Esophagus muscularis mucosa (tissue), 4 donors: ENCODE measurements around the gene FMNL1. TPM values are rescaled to one million over a fixed set of nuclear protein-coding genes. Genes with fewer than 3 reads are reported as not detected.

Experiments used
- DNase-seq: peaks from one replicate; pipeline ENCODE4 v3.0.0-alpha.2; 2017; ENCODE audit errors: extremely low spot score
- H3K27ac ChIP-seq, 4 donors: fragments of 200-600 bp; sonication (generic); replicated peaks in 1 of 4; 1 replicate in 3 of 4; 2 replicates in 1 of 4; pipeline ENCODE4 v1.5.1; 2016 to 2019; ENCODE audit warnings: mild to moderate bottlenecking in 1 of 4
- H3K27me3 ChIP-seq, 4 donors: fragments of 200-600 bp; sonication (generic); one replicate each; pipeline versions ENCODE4 v1.5.1 to v1.6.0; 2016 to 2019
- H3K36me3 ChIP-seq, 4 donors: fragments of 200-600 bp; sonication (generic); one replicate each; pipeline ENCODE4 v1.5.1; 2016 to 2019
- H3K4me1 ChIP-seq, 4 donors: fragments of 200-600 bp; sonication (generic); one replicate each; pipeline ENCODE4 v1.5.1; 2016 to 2019
- H3K4me3 ChIP-seq, 4 donors: fragments of 200-600 bp; sonication (generic); 1 replicate in 2 of 4; 2 replicates in 2 of 4; pipeline ENCODE4 v1.5.1; 2016 to 2019; ENCODE audit warnings: mild to moderate bottlenecking in 4 of 4, moderate library complexity in 1 of 4
- H3K9me3 ChIP-seq, 4 donors: fragments of 200-600 bp; sonication (generic); 1 replicate in 3 of 4; 2 replicates in 1 of 4; pipeline ENCODE4 v1.5.1; 2016 to 2019
- EP300 ChIP-seq: sonication (generic); formaldehyde crosslinking; IDR thresholded peaks from one replicate; pipeline ENCODE4 v1.6.1; 2017; ENCODE audit warnings: antibody characterized with exemption
- POLR2A ChIP-seq: fragments of 450-650 bp; IDR thresholded peaks from one replicate; pipeline ENCODE4 v1.6.1; 2017; ENCODE audit warnings: antibody characterized with exemption, moderate library complexity, mild to moderate bottlenecking, low read depth
- POLR2AphosphoS5 ChIP-seq, 2 donors: sonication (generic); formaldehyde crosslinking; IDR thresholded peaks; one replicate each; pipeline ENCODE4 v1.6.1; 2017; ENCODE audit warnings: antibody characterized with exemption in 2 of 2
- WGBS: methylation state at CpG from one replicate; pipeline ENCODE4 v1.1.5; 2018; 5-methylcytosine and 5-hydroxymethylcytosine counted together
- intact Hi-C: fragments of 100-400 bp; cut with DNase I; formaldehyde crosslinking; loops from one replicate; pipeline ENCODE4 v1.15.1; 2023
- total RNA-seq, 4 donors: library from RNA; depleted of rRNA; stranded (reverse); fragments of >200 nt; gene quantifications; one replicate each; pipeline versions ENCODE4 v1.1.0 to v1.2.1, GENCODE V29; 2016
- TF ChIP-seq, protein P1 (sequence below), 3 experiments: fragments of 200-600 bp in 2 of 3; fragments of 450-650 bp in 1 of 3; sonication (generic) in 2 of 3; IDR thresholded peaks; one replicate each; pipeline ENCODE4 v1.5.1; 2017 to 2019; ENCODE audit warnings: antibody characterized with exemption in 3 of 3, mild to moderate bottlenecking in 2 of 3, moderate library complexity in 1 of 3

The FMNL1 gene
- total RNA-seq, 4 donors from 2014 or later: 11.0 to 26.7 (median 19.6) TPM

DNA sequence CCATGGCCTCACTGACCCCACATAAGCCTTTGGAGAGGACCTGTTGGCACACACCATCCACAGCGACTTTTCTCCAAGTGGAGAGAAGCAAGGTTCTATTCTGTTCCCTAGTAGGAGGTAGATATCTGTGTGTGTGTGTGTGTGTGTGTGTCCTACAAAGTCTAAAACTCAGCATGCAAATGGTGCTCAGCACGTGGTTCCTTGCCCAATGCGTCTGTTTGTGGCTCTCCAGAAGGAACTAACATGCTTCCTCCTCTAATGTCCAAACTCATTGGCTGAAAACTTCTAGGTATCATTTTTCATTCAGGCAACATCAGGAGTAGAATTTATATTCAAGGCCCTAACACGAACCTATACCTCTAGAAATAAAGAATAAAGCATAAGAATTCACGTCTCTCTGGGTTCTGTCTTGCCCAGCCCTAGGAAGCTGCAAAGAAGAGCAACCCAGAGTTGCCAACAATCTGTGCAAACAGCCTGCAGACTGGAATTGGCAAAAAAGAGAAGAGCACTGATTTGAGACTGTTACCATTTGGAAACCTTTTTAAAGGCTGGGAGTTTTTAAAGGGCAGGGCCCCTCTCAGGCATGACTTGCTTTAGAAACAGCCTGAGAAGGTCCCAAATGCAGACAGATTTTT lies 69.6 kb downstream of the FMNL1 start:
- TF ChIP-seq EP300 (no peak), POLR2AphosphoS5 (IDR thresholded peaks at IDR 0.05) (no peak), POLR2A (no peak)
- TF ChIP-seq, protein P1, sequence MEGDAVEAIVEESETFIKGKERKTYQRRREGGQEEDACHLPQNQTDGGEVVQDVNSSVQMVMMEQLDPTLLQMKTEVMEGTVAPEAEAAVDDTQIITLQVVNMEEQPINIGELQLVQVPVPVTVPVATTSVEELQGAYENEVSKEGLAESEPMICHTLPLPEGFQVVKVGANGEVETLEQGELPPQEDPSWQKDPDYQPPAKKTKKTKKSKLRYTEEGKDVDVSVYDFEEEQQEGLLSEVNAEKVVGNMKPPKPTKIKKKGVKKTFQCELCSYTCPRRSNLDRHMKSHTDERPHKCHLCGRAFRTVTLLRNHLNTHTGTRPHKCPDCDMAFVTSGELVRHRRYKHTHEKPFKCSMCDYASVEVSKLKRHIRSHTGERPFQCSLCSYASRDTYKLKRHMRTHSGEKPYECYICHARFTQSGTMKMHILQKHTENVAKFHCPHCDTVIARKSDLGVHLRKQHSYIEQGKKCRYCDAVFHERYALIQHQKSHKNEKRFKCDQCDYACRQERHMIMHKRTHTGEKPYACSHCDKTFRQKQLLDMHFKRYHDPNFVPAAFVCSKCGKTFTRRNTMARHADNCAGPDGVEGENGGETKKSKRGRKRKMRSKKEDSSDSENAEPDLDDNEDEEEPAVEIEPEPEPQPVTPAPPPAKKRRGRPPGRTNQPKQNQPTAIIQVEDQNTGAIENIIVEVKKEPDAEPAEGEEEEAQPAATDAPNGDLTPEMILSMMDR (IDR thresholded peaks at IDR 0.05): no peak
- no peaks in the 10 kb centered on the region for H3K9me3 ChIP-seq
- WGBS: 57% methylated on average over 5 of the region's 5 CpGs
- peaks cover 6 to 39% (median 27%) of the 10 kb centered on the region in 4 donors for H3K36me3 ChIP-seq
- H3K4me1 ChIP-seq: peaks cover 90 to 100% (median 100%) of the 10 kb centered on the region in 4 donors
- no peaks in the 10 kb centered on the region for H3K27me3 ChIP-seq
- DNase-seq: no peak
- H3K27ac ChIP-seq: peak overlapping the region; percentile 79 to 99 (median 84)
- intact Hi-C loops: no loop called here
- no peak overlapping the region for H3K4me3 ChIP-seq

DNA sequence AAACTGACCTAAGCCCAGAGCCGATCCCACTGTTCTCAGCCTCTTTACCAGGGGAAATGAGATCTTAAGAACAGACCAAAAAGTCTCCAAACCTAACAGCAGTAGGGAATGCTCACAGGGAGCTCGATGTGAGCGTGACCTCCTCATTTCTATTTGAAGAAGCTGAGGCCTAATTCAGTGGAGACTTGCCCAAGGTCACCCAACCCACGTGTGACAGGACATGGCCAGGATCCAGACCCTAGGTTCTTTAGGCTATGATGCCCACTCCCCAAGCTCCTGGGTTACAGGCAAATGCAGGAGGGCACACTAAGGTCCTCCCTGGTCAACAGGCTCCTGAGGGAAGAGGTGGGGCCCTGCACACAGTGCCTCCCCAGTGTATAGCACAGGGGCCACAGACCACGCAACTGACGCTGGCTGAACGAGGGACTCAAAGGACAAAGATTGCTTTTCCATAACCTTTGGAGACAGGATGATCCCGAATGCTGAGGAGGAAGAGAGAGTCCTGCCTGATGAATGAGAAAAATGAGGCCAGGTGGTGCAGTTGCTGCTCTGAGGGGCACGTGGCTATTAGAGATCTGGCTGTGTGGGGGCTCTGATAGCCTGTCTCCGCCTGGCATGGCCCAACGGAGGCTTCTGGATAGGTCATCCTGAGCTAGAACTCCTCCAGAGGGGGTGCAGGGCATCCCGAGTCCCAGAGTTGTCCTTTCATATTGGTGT lies 71.2 kb downstream of the FMNL1 start:
- Histone ChIP-seq H3K9me3 (no peaks in the 10 kb centered on the region), H3K4me1 (peaks cover 98 to 100% (median 100%) of the 10 kb centered on the region in 4 donors), H3K27me3 (no peaks in the 10 kb centered on the region), H3K4me3 (no peak overlapping the region), H3K27ac (peak overlapping the region; percentile 79 to 99 (median 84)), H3K36me3 (peaks cover 6 to 23% (median 15%) of the 10 kb centered on the region in 4 donors)
- WGBS: 54% methylated on average over 12 of the region's 12 CpGs
- TF ChIP-seq POLR2AphosphoS5 (IDR thresholded peaks at IDR 0.05) (no peak), POLR2A (no peak), EP300 (no peak)
- TF ChIP-seq, protein P1 (IDR thresholded peaks at IDR 0.05): no peak
- DNase-seq: no peak
- intact Hi-C loops: no loop called here

DNA sequence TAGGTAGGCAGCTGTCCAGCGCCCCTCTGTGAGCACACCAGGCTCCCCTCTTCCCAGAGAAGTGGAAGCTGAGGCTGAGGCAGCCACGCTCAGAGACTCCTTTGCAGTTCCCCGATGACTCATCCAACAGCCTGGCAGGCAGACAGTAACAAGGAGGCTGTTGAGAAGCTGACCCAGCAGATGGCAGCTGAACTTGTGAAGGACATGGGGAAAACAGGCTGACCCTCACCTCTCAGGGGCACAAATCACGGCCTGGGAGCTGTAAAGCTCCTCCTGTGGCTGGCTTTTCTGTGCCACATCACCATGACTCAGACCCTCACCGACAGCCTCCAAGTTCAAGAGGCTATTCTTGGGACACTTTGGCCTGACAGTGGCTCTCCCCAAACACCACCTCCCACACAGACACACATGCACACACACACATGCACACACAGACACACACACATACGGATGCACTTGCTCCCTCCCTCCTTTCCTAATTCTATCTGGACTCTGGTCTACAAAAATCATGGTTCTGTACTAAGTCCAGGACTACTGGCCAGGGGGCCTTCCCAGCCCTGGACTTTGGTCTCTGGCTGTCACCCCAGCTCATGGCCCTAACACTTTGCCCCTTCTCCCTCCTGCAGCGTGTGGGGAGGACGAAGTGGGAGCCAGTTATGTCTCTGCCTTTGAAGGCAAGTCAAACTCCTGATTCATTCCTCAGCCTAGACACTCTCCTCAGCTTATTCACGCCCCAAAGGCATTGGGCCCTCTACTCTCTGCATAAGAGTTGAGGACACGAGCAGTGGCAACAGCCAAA lies 71.9 kb downstream of the FMNL1 start:
- TF ChIP-seq, protein P1 (IDR thresholded peaks at IDR 0.05): peak in 1 of 3 experiments; percentile 3
- no peak for TF ChIP-seq POLR2A
- TF ChIP-seq EP300: no peak
- peak; percentile 52 to 75 for TF ChIP-seq POLR2AphosphoS5 (IDR thresholded peaks at IDR 0.05)
- Histone ChIP-seq H3K4me3 (no peak overlapping the region), H3K4me1 (peaks cover 98 to 100% (median 100%) of the 10 kb centered on the region in 4 donors), H3K27me3 (no peaks in the 10 kb centered on the region), H3K27ac (peak overlapping the region; percentile 79 to 99 (median 84)), H3K36me3 (peaks cover 6 to 20% (median 11%) of the 10 kb centered on the region in 4 donors), H3K9me3 (no peaks in the 10 kb centered on the region)
- WGBS: 33% methylated on average over 8 of the region's 10 CpGs
- intact Hi-C loops: no loop called here
- DNase-seq: peak; percentile 95

DNA sequence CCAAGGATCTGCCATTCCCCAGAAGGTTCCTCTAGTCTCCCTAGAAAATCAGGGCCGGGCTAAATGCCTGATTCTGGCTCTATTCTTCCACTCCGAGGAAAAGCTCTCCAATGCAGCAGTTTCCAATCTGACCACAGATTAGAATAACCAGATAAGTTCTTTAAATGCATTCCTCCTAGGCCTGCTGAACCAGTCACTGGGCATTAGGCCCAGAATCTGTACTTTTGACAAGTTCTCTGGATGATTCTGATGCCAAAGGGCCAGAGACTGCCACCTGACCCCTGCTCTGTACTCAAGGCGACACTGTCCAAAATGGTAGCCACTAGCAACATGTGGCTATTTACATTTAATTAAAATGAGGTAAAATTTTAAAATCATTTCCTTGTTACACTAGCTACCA lies 72.8 kb downstream of the FMNL1 start:
- no peaks in the 10 kb centered on the region for H3K9me3 ChIP-seq
- H3K27me3 ChIP-seq: no peaks in the 10 kb centered on the region
- H3K4me3 ChIP-seq: no peak overlapping the region
- 23% methylated on average over 3 of the region's 3 CpGs for WGBS
- no peak for DNase-seq
- intact Hi-C loops: no loop called here
- H3K27ac ChIP-seq: peak overlapping the region; percentile 79 to 99 (median 84)
- peaks cover 98 to 100% (median 100%) of the 10 kb centered on the region in 4 donors for H3K4me1 ChIP-seq
- peaks cover 6 to 11% (median 7%) of the 10 kb centered on the region in 4 donors for H3K36me3 ChIP-seq
- TF ChIP-seq POLR2AphosphoS5 (IDR thresholded peaks at IDR 0.05) (peak in 1 of 2 donors; percentile 42), EP300 (no peak)
